H1 (cell line): Measurements from ENCODE around the gene CPA4. TPM values are rescaled to one million over a fixed set of nuclear protein-coding genes. Genes with fewer than 3 reads are reported as not detected.

Experiments
- JUN ChIP-seq: IDR thresholded peaks from 2 replicates; pipeline ENCODE4 v1.6.1; 2011; ENCODE audit warnings: low read depth, mild to moderate bottlenecking, improper control_type of control experiment, low read length
- SP4 ChIP-seq: IDR thresholded peaks from 2 replicates; pipeline ENCODE4 v1.6.1; 2012; ENCODE audit warnings: low read length, inconsistent platforms
- SRF ChIP-seq: IDR thresholded peaks from 2 replicates; pipeline ENCODE4 v1.6.1; 2011; ENCODE audit warnings: mild to moderate bottlenecking, low read depth, low read length, moderate library complexity
- polyA plus RNA-seq, 7 experiments: library from polyadenylated mRNA; depleted of rRNA in 3 of 7; stranded (reverse) in 5 of 7; unstranded in 2 of 7; fragments of >200 nt in 5 of 7; fragments of 200-250 nt in 2 of 7; gene quantifications; 1 replicate in 5 of 7; 2 replicates in 1 of 7; 4 replicates in 1 of 7; pipeline versions ENCODE4 v1.2.1 to v1.2.3, GENCODE V29; 2011 to 2013; ENCODE audit warnings: missing spikeins in 2 of 7, mixed read lengths in 2 of 7
- total RNA-seq: library from RNA; stranded (reverse); fragmentation: NEBNext Ultra II Directional; extraction: Animal tissue kit (Norgen Biotek cat#: 25700); gene quantifications from 2 replicates; pipeline ENCODE4 v1.2.1, GENCODE V29; 2021
- TF ChIP-seq, protein P1 (sequence below): IDR thresholded peaks from 2 replicates; pipeline ENCODE4 v1.6.1; 2012; ENCODE audit warnings: inconsistent platforms

The CPA4 gene
- total and polyA plus RNA-seq, 2 of the 8 experiments (the other 6 are each of a cell fraction or from before 2014, with no cell fraction given): 0.03 TPM; not detected in 1

DNA sequence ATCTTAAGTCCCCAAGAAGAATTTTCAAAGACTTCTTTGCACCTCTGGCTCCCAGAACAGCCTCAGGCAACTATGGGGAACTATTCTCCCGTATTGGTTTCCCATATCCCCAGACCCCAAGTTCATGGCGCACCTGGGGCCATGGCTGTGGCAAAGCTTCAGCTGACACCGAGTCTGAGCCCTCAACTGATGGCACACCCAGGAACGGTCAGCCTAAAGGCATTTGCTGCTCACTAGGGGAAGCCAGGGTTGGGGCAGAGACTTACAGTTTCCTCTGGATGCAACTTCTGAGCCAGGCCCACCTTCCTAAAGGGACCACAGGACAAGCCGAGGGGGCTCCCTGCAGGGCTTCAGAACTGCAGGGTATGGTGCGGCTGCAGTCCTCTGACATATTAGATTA is 73.6 kb downstream of the CPA4 start (continued):
- no peak for TF ChIP-seq JUN
- no peak for TF ChIP-seq SP4
- TF ChIP-seq SRF: no peak
- TF ChIP-seq, protein P1, sequence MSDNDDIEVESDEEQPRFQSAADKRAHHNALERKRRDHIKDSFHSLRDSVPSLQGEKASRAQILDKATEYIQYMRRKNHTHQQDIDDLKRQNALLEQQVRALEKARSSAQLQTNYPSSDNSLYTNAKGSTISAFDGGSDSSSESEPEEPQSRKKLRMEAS: no peak
